Measurements from ENCODE around the gene PLXNC1. TPM values are rescaled to one million over a fixed set of nuclear protein-coding genes. Genes with fewer than 3 reads are reported as not detected.

Gene PLXNC1
- total and polyA plus RNA-seq, 2 of the 8 experiments (the other 6 are each of a cell fraction or from before 2014, with no cell fraction given) = 0.83 to 2.0 TPM

DNA sequence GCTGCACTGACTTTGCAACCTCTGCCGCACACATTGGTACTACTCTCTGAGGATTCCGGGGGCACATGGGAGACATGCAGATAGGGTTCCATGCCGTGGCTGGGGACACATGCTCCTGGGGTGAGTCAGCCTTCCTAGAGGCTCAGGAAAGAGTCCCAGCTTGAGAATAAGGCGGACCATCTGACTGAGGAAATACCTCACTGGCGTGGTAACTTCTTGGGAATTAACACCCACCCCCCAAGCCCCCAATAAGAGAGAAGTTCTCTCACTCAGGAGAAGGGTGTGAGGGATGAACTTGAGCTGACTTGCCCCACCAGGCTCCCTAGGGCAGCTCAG is 23.2 kb downstream of the PLXNC1 start:
- no peak overlapping the region for H3K4me2 ChIP-seq (ENCODE audit: insufficient read depth in 1 of 2, low read depth in 2 of 2, low read length in 2 of 2)
- WGBS, 2 experiments (ENCODE audit: extremely low coverage in 1 of 2, insufficient coverage in 1 of 2, insufficient read length in 1 of 2, insufficient replicate concordance in 2 of 2, low coverage in 1 of 2, low lambda C conversion rate in 2 of 2, missing lambda C conversion rate in 1 of 2) = 76% methylated on average over 5 of the region's 5 CpGs; no CpG with 5 or more reads in 1 of the 2 experiments
- no peak for FAIRE-seq

More for the DNA sequence above, 23.2 kb downstream of the PLXNC1 start:
- Histone ChIP-seq H3K4me3 (ENCODE audit: extremely low read depth in 1 of 4, insufficient read depth in 2 of 4, low read depth in 3 of 4, low read length in 4 of 4) (no peak overlapping the region), H4K8ac (ENCODE audit: extremely low read depth, insufficient read depth, low read length) (no peak overlapping the region), H3K27me3 (replicated peaks in 1 of 4; ENCODE audit: control insufficient read depth in 3 of 4, extremely low read depth in 1 of 4, insufficient read depth in 3 of 4, low read length in 3 of 4) (peaks cover 66 to 97% (median 90%) of the 10 kb centered on the region in 4 experiments), H3K4ac (replicated peaks; ENCODE audit: insufficient read length, low read depth, low read length) (no peak overlapping the region), H2BK15ac (ENCODE audit: low read length) (no peak overlapping the region), H3K79me2 (ENCODE audit: control insufficient read depth in 1 of 2, insufficient read depth in 2 of 2, low read length in 2 of 2) (no peaks in the 10 kb centered on the region), H3K18ac (ENCODE audit: extremely low read depth, low read length) (no peak overlapping the region), H4K91ac (replicated peaks; ENCODE audit: insufficient read length, low read length) (no peak overlapping the region), H2BK12ac (ENCODE audit: low read depth, low read length) (no peak overlapping the region), H3K9me3 (ENCODE audit: insufficient read depth in 2 of 2, low read depth in 1 of 2, low read length in 1 of 2) (no peaks in the 10 kb centered on the region), H2BK20ac (ENCODE audit: low read length) (no peak overlapping the region), H2BK120ac (replicated peaks; ENCODE audit: low read depth, low read length) (no peak overlapping the region), H2BK5ac (ENCODE audit: low read depth, low read length) (no peak overlapping the region), H3K27ac (ENCODE audit: low read depth, low read length) (no peak overlapping the region), H2AK5ac (ENCODE audit: low read depth, low read length) (no peak overlapping the region), H3K14ac (ENCODE audit: insufficient read length) (no peak overlapping the region), H4K20me1 (replicated peaks in 1 of 2; ENCODE audit: control insufficient read depth in 1 of 2, insufficient read depth in 2 of 2, low read length in 2 of 2) (peaks cover 2 to 5% of the 10 kb centered on the region in 2 experiments), H3K23ac (ENCODE audit: insufficient read length) (no peak overlapping the region), H4K5ac (ENCODE audit: insufficient read length, low read depth, low read length) (no peak overlapping the region), H3K36me3 (ENCODE audit: control insufficient read depth in 2 of 4, insufficient read depth in 4 of 4, low read length in 3 of 4) (no peaks in the 10 kb centered on the region), H3K4me1 (replicated peaks in 1 of 4; ENCODE audit: control insufficient read depth in 3 of 4, insufficient read depth in 4 of 4, low read length in 3 of 4) (peaks cover 0 to 4% (median 1%) of the 10 kb centered on the region in 4 experiments; a peak in 2 of 7 replicates), H2AFZ (ENCODE audit: low read length) (no peak overlapping the region), H3K56ac (replicated peaks; ENCODE audit: insufficient read length, low read depth, low read length) (no peak overlapping the region), H3K23me2 (ENCODE audit: low read depth, low read length) (no peaks in the 10 kb centered on the region), H3K9ac (replicated peaks in 1 of 4; ENCODE audit: extremely low read depth in 1 of 4, low read depth in 3 of 4, low read length in 3 of 4) (no peak overlapping the region), H3K79me1 (ENCODE audit: low read depth, low read length) (no peaks in the 10 kb centered on the region)
- no peak for DNase-seq (ENCODE audit: low read depth in 1 of 2, low spot score in 2 of 2)
- ChIA-PET CTCF (ENCODE audit: partially characterized antibody) (interaction anchor here (1.4 kb wide), 2 partner anchors 13 to 21 kb away, joined by 3 read pairs; no protein-coding TSS in a partner anchor), POLR2A (ENCODE audit: partially characterized antibody) (interaction anchor here (0.5 kb wide), 1 partner anchor 246 kb away, joined by 3 read pairs; no protein-coding TSS in a partner anchor)
- TF ChIP-seq KDM4A (IDR thresholded peaks at IDR 0.05; ENCODE audit: low read depth, low read length, severe bottlenecking) (no peak), CHD2 (IDR thresholded peaks at IDR 0.05; ENCODE audit: low read length) (no peak), BACH1 (IDR thresholded peaks at IDR 0.05; ENCODE audit: low read length) (no peak), BRCA1 (IDR thresholded peaks at IDR 0.05; ENCODE audit: low read depth, low read length) (no peak), POLR2AphosphoS5 (IDR thresholded peaks at IDR 0.05; ENCODE audit: low read depth, low read length) (no peak), CEBPB (IDR thresholded peaks at IDR 0.05; ENCODE audit: low read depth, low read length) (no peak), NRF1 (IDR thresholded peaks at IDR 0.05; ENCODE audit: low read depth, low read length) (no peak), KDM5A (IDR thresholded peaks at IDR 0.05; ENCODE audit: low read length) (no peak), RXRA (IDR thresholded peaks at IDR 0.05; ENCODE audit: insufficient read depth, low read depth, low read length) (no peak)
- TF ChIP-seq, protein P1, sequence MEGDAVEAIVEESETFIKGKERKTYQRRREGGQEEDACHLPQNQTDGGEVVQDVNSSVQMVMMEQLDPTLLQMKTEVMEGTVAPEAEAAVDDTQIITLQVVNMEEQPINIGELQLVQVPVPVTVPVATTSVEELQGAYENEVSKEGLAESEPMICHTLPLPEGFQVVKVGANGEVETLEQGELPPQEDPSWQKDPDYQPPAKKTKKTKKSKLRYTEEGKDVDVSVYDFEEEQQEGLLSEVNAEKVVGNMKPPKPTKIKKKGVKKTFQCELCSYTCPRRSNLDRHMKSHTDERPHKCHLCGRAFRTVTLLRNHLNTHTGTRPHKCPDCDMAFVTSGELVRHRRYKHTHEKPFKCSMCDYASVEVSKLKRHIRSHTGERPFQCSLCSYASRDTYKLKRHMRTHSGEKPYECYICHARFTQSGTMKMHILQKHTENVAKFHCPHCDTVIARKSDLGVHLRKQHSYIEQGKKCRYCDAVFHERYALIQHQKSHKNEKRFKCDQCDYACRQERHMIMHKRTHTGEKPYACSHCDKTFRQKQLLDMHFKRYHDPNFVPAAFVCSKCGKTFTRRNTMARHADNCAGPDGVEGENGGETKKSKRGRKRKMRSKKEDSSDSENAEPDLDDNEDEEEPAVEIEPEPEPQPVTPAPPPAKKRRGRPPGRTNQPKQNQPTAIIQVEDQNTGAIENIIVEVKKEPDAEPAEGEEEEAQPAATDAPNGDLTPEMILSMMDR (IDR thresholded peaks at IDR 0.05; ENCODE audit: control extremely low read depth in 1 of 3, insufficient read depth in 1 of 3, low read depth in 1 of 3, low read length in 3 of 3) = no peak
